ENCODE data around the gene CNTNAP5. TPM values are rescaled to one million over a fixed set of nuclear protein-coding genes. Genes with fewer than 3 reads are reported as not detected.
A peak's percentile ranks its signal among the peaks of the same experiment; 100 is the strongest.

CNTNAP5 gene
- total RNA-seq, 1 experiment from 2014 or later, result not detected

GRCh38 chr2:124753842-124754241 is 728.8 kb downstream of the CNTNAP5 start:
- TF ChIP-seq, protein P1, sequence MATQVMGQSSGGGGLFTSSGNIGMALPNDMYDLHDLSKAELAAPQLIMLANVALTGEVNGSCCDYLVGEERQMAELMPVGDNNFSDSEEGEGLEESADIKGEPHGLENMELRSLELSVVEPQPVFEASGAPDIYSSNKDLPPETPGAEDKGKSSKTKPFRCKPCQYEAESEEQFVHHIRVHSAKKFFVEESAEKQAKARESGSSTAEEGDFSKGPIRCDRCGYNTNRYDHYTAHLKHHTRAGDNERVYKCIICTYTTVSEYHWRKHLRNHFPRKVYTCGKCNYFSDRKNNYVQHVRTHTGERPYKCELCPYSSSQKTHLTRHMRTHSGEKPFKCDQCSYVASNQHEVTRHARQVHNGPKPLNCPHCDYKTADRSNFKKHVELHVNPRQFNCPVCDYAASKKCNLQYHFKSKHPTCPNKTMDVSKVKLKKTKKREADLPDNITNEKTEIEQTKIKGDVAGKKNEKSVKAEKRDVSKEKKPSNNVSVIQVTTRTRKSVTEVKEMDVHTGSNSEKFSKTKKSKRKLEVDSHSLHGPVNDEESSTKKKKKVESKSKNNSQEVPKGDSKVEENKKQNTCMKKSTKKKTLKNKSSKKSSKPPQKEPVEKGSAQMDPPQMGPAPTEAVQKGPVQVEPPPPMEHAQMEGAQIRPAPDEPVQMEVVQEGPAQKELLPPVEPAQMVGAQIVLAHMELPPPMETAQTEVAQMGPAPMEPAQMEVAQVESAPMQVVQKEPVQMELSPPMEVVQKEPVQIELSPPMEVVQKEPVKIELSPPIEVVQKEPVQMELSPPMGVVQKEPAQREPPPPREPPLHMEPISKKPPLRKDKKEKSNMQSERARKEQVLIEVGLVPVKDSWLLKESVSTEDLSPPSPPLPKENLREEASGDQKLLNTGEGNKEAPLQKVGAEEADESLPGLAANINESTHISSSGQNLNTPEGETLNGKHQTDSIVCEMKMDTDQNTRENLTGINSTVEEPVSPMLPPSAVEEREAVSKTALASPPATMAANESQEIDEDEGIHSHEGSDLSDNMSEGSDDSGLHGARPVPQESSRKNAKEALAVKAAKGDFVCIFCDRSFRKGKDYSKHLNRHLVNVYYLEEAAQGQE (IDR thresholded peaks at IDR 0.05; ENCODE audit: insufficient read depth in 1 of 2, low read depth in 2 of 2, low read length in 1 of 2), result no peak
- TF ChIP-seq CTCF (IDR thresholded peaks at IDR 0.05) (peak; percentile 25), SIN3A (IDR thresholded peaks at IDR 0.05; ENCODE audit: borderline replicate concordance, insufficient read depth, low read depth, low read length) (no peak)
- no peaks in the 10 kb centered on the region for H3K4me1 ChIP-seq (ENCODE audit: control insufficient read depth, insufficient read depth, low read length)
- ATAC-seq (no peak), DNase-seq (ENCODE audit: low read depth, low spot score) (no peak)
- no peak overlapping the region for H3K27ac ChIP-seq (ENCODE audit: low read length)
- no peak overlapping the region for H3K4me3 ChIP-seq (ENCODE audit: low read depth in 2 of 2, low read length in 2 of 2)
- intact Hi-C loops (cut with micrococcal nuclease; ENCODE audit: unreplicated experiment) (no loop called here), in situ Hi-C loops (cut with HindIII; ENCODE audit: low pct_unique_long_range_greater_than_20kb, low sequenced_read_pairs) (no loop called here)
- ChIA-PET POLR2A (no interaction called here), CTCF (no interaction called here)
- H3K9me3 ChIP-seq (ENCODE audit: control insufficient read depth, insufficient read depth, low read depth, low read length), result no peaks in the 10 kb centered on the region
- no peaks in the 10 kb centered on the region for H3K27me3 ChIP-seq (ENCODE audit: control insufficient read depth, insufficient read depth, low read length)
- BruUV-seq (replicated peaks), result no TSS peak
- H3K36me3 ChIP-seq (ENCODE audit: control insufficient read depth, insufficient read depth, low read length), result no peaks in the 10 kb centered on the region

- Histone ChIP-seq H3K4me3 (ENCODE audit: low read depth in 2 of 2, low read length in 2 of 2) (no peak overlapping the region), H3K4me1 (ENCODE audit: control insufficient read depth, insufficient read depth, low read length) (no peaks in the 10 kb centered on the region), H3K36me3 (ENCODE audit: control insufficient read depth, insufficient read depth, low read length) (no peaks in the 10 kb centered on the region), H3K27me3 (ENCODE audit: control insufficient read depth, insufficient read depth, low read length) (no peaks in the 10 kb centered on the region), H3K9me3 (ENCODE audit: control insufficient read depth, insufficient read depth, low read depth, low read length) (no peaks in the 10 kb centered on the region), H3K27ac (ENCODE audit: low read length) (no peak overlapping the region)
- in situ Hi-C loops (cut with HindIII; ENCODE audit: low pct_unique_long_range_greater_than_20kb, low sequenced_read_pairs), result no loop called here
- intact Hi-C loops (cut with micrococcal nuclease; ENCODE audit: unreplicated experiment), result no loop called here
- TF ChIP-seq TCF7L2 (IDR thresholded peaks at IDR 0.05; ENCODE audit: low read depth, low read length) (no peak), CTCF (IDR thresholded peaks at IDR 0.05) (no peak), SIN3A (IDR thresholded peaks at IDR 0.05; ENCODE audit: borderline replicate concordance, insufficient read depth, low read depth, low read length) (no peak), POLR2AphosphoS5 (IDR thresholded peaks at IDR 0.05; ENCODE audit: low read depth, low read length) (no peak)
- TF ChIP-seq, protein P1 (IDR thresholded peaks at IDR 0.05; ENCODE audit: insufficient read depth in 1 of 2, low read depth in 2 of 2, low read length in 1 of 2), result no peak
- CTCF ChIA-PET, result interaction anchor here (0.7 kb wide), 1 partner anchor 9 kb away, joined by 4 read pairs; no protein-coding TSS in a partner anchor
- DNase-seq (ENCODE audit: low read depth, low spot score) (no peak), ATAC-seq (no peak)
- POLR2A ChIA-PET, result no interaction called here
- BruUV-seq (replicated peaks), result no TSS peak
These were observed 730.3 kb downstream of the CNTNAP5 start for GRCh38 chr2:124755386-124755785.
